ENCODE results near the gene SHROOM2.
"Not testable (repeated sequence)": the region's sequence is repeated elsewhere in the genome, so short reads cannot be mapped to it uniquely, and the experiment has no call there.

SHROOM2 gene

GRCh38 chrX:9848718-9849479 lies 62.7 kb downstream of the SHROOM2 start:
- no peak for DNase-seq (ENCODE audit: low read depth)
- TF ChIP-seq, protein P1, sequence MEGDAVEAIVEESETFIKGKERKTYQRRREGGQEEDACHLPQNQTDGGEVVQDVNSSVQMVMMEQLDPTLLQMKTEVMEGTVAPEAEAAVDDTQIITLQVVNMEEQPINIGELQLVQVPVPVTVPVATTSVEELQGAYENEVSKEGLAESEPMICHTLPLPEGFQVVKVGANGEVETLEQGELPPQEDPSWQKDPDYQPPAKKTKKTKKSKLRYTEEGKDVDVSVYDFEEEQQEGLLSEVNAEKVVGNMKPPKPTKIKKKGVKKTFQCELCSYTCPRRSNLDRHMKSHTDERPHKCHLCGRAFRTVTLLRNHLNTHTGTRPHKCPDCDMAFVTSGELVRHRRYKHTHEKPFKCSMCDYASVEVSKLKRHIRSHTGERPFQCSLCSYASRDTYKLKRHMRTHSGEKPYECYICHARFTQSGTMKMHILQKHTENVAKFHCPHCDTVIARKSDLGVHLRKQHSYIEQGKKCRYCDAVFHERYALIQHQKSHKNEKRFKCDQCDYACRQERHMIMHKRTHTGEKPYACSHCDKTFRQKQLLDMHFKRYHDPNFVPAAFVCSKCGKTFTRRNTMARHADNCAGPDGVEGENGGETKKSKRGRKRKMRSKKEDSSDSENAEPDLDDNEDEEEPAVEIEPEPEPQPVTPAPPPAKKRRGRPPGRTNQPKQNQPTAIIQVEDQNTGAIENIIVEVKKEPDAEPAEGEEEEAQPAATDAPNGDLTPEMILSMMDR (IDR thresholded peaks at IDR 0.05; ENCODE audit: control insufficient read depth, extremely low read depth, insufficient read depth): no peak
- no peak overlapping the region for H3K4me3 ChIP-seq (ENCODE audit: low read depth, low read length)

DNA sequence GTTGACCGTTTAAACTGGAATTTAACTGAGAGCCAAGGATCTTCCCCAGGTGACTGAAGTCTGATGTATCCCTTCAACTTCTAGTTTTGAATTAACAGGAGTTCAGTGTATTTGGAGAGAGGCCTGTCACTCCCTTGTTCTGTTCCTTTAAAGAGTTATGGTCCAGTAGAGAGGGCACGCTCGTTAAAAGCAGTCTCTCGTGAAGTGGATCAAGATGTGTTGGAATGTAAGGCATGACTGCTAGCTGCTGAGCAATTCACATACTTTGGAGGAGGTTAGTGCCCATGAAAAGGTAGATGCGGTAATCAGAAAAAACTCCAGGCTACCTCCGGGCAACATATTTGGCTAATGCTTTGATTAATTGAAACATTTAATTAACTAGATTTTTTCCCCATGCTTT lies 65.7 kb downstream of the SHROOM2 start:
- TF ChIP-seq, protein P1 (IDR thresholded peaks at IDR 0.05; ENCODE audit: control insufficient read depth, extremely low read depth, insufficient read depth): no peak
- DNase-seq (ENCODE audit: low read depth): no peak

GRCh38 chrX:9853307-9853706 lies 67.1 kb downstream of the SHROOM2 start:
- no peak for DNase-seq (ENCODE audit: low read depth)
- H3K4me3 ChIP-seq (ENCODE audit: low read depth, low read length): no peak overlapping the region
- TF ChIP-seq, protein P1 (IDR thresholded peaks at IDR 0.05; ENCODE audit: control insufficient read depth, extremely low read depth, insufficient read depth): no peak

More for the DNA sequence above, 65.7 kb downstream of the SHROOM2 start:
- no peak overlapping the region for H3K4me3 ChIP-seq (ENCODE audit: low read depth, low read length)

GRCh38 chrX:9855561-9856283 lies 69.5 kb downstream of the SHROOM2 start:
- DNase-seq (ENCODE audit: low read depth): no peak
- TF ChIP-seq, protein P1 (IDR thresholded peaks at IDR 0.05; ENCODE audit: control insufficient read depth, extremely low read depth, insufficient read depth): no peak
- H3K4me3 ChIP-seq (ENCODE audit: low read depth, low read length): no peak overlapping the region

DNA sequence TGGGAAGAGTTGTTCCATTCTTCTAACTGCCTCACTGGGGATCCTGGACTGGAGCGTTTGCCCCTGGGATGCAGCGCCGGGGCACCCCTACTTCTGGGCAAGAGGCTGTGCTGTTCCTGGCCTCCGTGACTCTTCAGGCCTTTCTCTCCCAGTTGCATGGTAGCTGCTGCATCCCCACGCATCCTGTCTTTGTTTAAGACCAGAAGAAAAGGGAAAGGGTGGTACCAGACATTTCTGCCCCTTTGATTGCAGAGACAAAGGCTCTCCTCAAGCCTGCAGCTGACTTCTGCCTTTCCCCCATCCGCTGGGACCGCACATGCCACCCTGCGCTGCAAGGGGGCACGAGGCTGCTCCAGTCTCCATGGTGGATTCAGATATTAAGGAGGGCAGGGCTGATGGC lies 70.4 kb downstream of the SHROOM2 start:
- TF ChIP-seq, protein P1 (IDR thresholded peaks at IDR 0.05; ENCODE audit: control insufficient read depth, extremely low read depth, insufficient read depth): no peak
- no peak overlapping the region for H3K4me3 ChIP-seq (ENCODE audit: low read depth, low read length)
- DNase-seq (ENCODE audit: low read depth): no peak

- no peak for DNase-seq (ENCODE audit: low read depth)
- TF ChIP-seq, protein P1 (IDR thresholded peaks at IDR 0.05; ENCODE audit: control insufficient read depth, extremely low read depth, insufficient read depth): no peak
- no peak overlapping the region for H3K4me3 ChIP-seq (ENCODE audit: low read depth, low read length)
Observed at GRCh38 chrX:9857575-9858474, 71.6 kb downstream of the SHROOM2 start.

DNA sequence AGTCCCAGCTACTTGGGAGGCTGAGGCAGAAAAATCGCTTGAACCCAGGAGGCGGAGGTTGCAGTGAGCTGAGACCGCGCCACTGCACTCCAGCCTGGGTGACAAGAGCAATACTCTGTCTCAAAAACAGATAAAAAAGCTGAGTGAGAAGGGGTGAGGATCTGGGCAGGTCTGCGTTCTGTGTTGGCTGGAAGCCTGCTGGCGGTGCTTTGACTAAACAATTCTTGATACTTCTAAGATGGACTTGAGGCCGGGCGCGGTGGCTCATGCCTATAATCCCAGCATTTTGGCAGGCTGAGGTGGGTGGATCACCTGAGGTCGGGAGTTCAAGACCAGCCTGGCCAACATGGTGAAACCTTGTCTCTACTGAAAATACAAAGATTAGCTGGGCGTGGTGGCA lies 72.5 kb downstream of the SHROOM2 start:
- DNase-seq (ENCODE audit: low read depth); H3K4me3 ChIP-seq (ENCODE audit: low read depth, low read length): not testable (repeated sequence)

Data from LNCaP clone FGC (cell line).